ENCODE data around the gene BICC1. TPM values are rescaled to one million over a fixed set of nuclear protein-coding genes. Genes with fewer than 3 reads are reported as not detected.

BICC1 gene
- total RNA-seq, 1 donor from 2014 or later: 15.2 TPM

GRCh38 chr10:58706836-58707235 is 194.2 kb downstream of the BICC1 start:
- TF ChIP-seq CTCF (conservative IDR thresholded peaks at IDR 0.05): no peak
- H3K9me3 Mint-ChIP-seq: no peaks in the 10 kb centered on the region
- H3K4me3 Mint-ChIP-seq: no peak overlapping the region
- no peak overlapping the region for H3K27ac Mint-ChIP-seq
- no peaks in the 10 kb centered on the region for H3K4me1 Mint-ChIP-seq (ENCODE audit: unreplicated experiment)
- H3K36me3 Mint-ChIP-seq: peaks cover 4% of the 10 kb centered on the region
- DNase-seq (ENCODE audit: extremely low spot score, unreplicated experiment): no peak
- H3K27me3 Mint-ChIP-seq: no peaks in the 10 kb centered on the region

DNA sequence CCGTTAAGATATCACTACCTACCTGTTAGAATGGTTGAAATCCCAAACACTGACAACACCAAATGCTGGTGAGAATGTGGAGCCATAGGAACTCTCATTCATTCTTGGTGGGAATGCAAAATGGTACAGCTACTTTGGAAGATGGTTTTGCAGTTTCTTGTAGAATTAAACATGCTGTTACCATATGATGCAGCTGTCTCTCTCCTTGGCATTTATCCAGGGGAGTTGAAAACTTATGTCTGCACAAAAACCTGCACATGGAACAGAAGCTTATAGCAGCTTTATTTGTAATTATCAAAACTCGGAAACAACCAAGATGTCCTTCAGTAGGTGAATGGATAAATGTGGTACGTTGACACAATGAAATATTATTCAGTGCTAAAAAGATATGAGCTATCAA is 199.5 kb downstream of the BICC1 start:
- Mint-ChIP-seq H3K27ac (peak overlapping the region; percentile 0), H3K4me3 (no peak overlapping the region), H3K4me1 (ENCODE audit: unreplicated experiment) (no peaks in the 10 kb centered on the region), H3K9me3 (no peaks in the 10 kb centered on the region), H3K36me3 (peaks cover 2% of the 10 kb centered on the region), H3K27me3 (no peaks in the 10 kb centered on the region)
- no peak for TF ChIP-seq CTCF (conservative IDR thresholded peaks at IDR 0.05)
- no peak for DNase-seq (ENCODE audit: extremely low spot score, unreplicated experiment)

GRCh38 chr10:58712982-58713381 is 200.3 kb downstream of the BICC1 start:
- H3K4me3 Mint-ChIP-seq: no peak overlapping the region

GRCh38 chr10:58714409-58714808 is 201.7 kb downstream of the BICC1 start:
- Mint-ChIP-seq H3K36me3 (no peaks in the 10 kb centered on the region), H3K27me3 (no peaks in the 10 kb centered on the region), H3K27ac (no peak overlapping the region), H3K9me3 (no peaks in the 10 kb centered on the region), H3K4me1 (ENCODE audit: unreplicated experiment) (no peaks in the 10 kb centered on the region), H3K4me3 (no peak overlapping the region)
- no peak for TF ChIP-seq CTCF (conservative IDR thresholded peaks at IDR 0.05)
- no peak for DNase-seq (ENCODE audit: extremely low spot score, unreplicated experiment)

More at GRCh38 chr10:58712982-58713381, 200.3 kb downstream of the BICC1 start:
- no peaks in the 10 kb centered on the region for H3K36me3 Mint-ChIP-seq
- TF ChIP-seq CTCF (conservative IDR thresholded peaks at IDR 0.05): peak; percentile 53
- no peaks in the 10 kb centered on the region for H3K9me3 Mint-ChIP-seq
- no peaks in the 10 kb centered on the region for H3K4me1 Mint-ChIP-seq (ENCODE audit: unreplicated experiment)
- H3K27ac Mint-ChIP-seq: no peak overlapping the region
- no peak for DNase-seq (ENCODE audit: extremely low spot score, unreplicated experiment)
- H3K27me3 Mint-ChIP-seq: no peaks in the 10 kb centered on the region

DNA sequence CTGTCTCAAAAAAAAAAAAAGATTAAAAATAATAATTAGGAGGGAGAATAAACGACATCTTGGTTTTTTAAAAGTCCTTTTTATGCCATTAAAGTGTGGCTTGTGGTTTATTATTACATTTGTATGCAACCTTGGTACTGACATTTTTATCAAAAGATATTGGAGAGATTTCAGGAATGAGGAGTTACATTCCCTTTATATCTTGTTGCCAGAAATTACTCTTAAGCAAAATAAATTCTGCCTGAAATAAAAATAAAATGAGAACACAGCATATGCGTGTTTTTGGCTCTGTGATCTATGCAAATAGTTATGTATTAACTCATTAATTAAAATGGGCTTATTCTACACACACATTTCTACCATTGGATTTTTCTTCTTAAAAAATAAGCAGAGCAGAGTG is 202.4 kb downstream of the BICC1 start:
- H3K27ac Mint-ChIP-seq: no peak overlapping the region
- no peak for TF ChIP-seq CTCF (conservative IDR thresholded peaks at IDR 0.05)
- DNase-seq (ENCODE audit: extremely low spot score, unreplicated experiment): no peak
- no peaks in the 10 kb centered on the region for H3K36me3 Mint-ChIP-seq
- H3K27me3 Mint-ChIP-seq: no peaks in the 10 kb centered on the region
- H3K9me3 Mint-ChIP-seq: no peaks in the 10 kb centered on the region
- peaks cover 4% of the 10 kb centered on the region for H3K4me1 Mint-ChIP-seq (ENCODE audit: unreplicated experiment)
- H3K4me3 Mint-ChIP-seq: no peak overlapping the region

DNA sequence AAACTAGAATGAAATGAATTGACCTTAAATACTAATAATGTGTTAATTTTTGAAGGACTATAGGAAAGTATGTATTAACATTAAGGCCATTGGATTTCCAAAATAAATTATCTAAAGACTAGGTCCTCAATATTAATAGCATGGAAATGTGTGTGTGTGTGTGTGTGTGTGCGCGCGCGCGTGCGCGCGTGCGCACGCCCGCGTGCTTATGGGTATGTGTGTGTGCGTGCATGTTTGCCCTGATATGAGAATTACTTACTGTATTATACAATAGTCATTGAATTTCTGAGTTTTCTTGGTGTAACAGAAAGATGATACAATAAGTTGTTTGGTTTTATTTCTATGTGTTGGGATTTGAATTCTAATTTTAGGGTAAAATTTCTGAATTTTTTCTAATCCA is 205.9 kb downstream of the BICC1 start:
- H3K36me3 Mint-ChIP-seq: no peaks in the 10 kb centered on the region
- DNase-seq (ENCODE audit: extremely low spot score, unreplicated experiment): no peak
- H3K27ac Mint-ChIP-seq: no peak overlapping the region
- H3K4me1 Mint-ChIP-seq (ENCODE audit: unreplicated experiment): peaks cover 10% of the 10 kb centered on the region
- no peak overlapping the region for H3K4me3 Mint-ChIP-seq
- no peaks in the 10 kb centered on the region for H3K9me3 Mint-ChIP-seq
- TF ChIP-seq CTCF (conservative IDR thresholded peaks at IDR 0.05): no peak
- H3K27me3 Mint-ChIP-seq: no peaks in the 10 kb centered on the region

All from type B pancreatic cell (in vitro differentiated cells).